HG02588 (cell line): ENCODE results near the gene FADS2.

ENCODE experiments used
- ATAC-seq: cut with Tn5 transposase; IDR thresholded peaks from one replicate; pipeline ENCODE4 v1.9.1; 2021; ENCODE audit warnings: mild to moderate bottlenecking, moderate library complexity; ENCODE audit not compliant: unreplicated experiment

FADS2 gene

DNA sequence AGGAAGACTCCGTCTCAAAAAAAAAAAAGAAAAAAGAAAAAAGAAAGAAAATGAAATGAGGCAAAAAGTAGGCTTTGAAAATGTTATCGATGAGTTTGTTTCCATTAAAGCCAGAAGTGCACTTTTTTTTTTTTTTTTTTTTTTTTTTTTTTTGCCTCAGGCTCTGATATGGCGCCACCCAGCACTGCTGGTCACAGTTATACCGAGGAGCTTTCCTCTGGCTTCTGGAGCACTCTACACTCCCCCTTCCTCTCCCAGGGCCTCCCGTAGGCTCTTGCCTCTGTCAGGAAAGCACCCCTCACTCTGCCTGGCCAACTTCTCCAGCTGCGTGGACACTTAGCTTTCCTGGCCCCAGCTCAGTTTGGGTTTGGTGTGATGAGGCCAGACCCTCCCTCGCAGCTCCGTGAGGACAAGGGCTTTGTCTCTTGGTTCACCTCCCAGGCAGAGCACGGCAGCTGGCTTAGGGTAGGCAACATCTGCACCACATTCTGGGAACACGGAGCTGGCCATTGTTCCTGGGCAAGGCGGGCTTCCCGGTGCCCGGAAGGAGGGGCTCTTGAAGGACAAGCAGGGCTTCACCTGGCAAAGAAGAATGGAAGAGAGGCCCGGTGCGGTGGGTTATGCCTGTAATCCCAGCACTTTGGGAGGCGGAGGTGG is 16.9 kb downstream of the FADS2 start:
- no peak for ATAC-seq

- ATAC-seq, result no peak
These were observed 18.4 kb downstream of the FADS2 start for GRCh38 chr11:61846362-61847020.

DNA sequence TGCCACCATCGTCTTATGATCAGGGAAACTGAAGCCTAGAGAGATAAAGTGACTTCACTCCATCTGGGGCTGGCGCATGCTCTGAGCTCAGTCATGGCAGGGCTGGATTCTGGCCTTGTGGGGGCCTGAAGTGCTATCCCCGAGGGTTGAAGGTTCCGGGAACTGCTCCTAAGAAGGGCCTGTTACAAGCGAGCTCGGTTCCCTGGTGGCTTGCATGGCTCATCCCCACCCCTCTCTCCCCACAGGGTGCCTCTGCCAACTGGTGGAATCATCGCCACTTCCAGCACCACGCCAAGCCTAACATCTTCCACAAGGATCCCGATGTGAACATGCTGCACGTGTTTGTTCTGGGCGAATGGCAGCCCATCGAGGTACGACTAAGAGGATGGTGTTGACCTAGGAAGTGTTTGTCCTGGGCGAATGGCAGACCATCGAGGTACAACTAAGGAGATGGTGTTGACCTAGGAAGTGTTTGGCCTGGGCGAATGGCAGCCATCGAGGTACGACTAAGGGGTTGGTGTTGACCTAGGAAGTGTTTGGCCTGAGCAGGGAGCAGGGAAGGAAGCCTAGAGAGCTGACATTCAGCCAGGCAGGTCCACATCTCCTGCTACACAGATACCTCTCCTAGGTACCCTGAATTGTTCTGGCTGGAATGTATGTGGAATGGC is 19.9 kb downstream of the FADS2 start:
- no peak for ATAC-seq

DNA sequence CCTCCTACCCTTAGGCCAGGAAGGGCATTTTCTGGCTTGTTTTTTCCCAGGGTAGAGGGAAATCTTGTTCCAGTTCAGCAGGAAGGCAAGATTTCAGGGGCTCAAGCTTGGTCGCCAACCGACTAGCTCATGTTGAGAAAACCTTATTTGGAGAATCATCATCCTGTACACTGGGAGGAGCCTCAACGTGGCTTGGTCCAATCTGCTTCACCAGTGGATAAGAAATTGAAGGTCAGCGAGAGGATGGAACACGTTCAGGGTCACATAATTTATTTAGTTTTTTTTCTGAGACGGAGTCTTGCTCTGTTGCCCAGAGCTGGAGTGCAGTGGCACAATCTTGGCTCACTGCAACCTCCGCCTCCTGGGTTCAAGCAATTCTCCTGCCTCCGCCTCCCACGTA is 20.5 kb downstream of the FADS2 start:
- ATAC-seq, result no peak

DNA sequence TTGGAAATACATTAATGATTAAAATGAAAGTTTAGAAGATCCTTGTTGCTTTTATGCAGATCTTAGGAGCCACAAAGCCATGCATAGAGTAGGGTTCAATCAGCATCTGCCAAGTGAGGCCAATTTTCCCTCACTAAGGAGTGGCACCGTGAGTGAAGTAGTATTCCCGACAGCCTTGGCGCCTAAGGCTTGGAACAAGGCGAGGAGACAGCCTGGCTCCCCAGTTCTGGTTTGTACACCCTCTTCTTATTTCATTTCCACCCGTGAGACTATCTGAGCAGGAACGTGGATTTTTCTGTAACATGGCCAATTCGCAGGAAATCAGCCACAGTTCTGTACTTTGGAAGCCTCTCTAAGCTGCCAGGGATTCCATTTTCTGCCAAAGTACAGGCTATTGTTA is 22.6 kb downstream of the FADS2 start:
- ATAC-seq, result no peak

- ATAC-seq, result no peak
These were observed 23.2 kb downstream of the FADS2 start for GRCh38 chr11:61851113-61851899.

GRCh38 chr11:61851900-61852295 is 23.8 kb downstream of the FADS2 start:
- no peak for ATAC-seq

DNA sequence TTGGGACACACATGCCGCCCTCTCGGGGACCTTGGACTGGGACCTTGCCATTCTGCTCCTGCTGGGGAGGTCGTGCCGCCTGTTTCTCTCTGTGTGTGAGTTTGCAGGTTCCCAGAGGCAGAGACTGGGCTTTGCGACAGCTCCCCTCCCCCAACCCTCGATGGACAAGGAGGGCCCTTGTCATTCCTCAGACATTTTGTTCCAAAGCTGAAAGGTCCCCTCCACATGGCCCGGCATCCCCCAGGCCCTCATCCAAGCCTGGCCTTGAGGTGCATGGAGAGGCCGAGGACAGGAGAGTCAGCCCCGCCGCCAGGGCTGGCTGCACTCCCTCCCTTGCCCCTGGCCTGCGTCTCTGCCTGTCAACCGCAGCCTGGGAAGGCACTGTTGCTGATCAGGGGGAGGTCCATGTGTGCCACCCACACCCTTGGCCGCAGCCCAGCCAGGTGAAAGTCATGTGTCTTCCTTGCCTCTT is 25.6 kb downstream of the FADS2 start:
- ATAC-seq, result no peak

DNA sequence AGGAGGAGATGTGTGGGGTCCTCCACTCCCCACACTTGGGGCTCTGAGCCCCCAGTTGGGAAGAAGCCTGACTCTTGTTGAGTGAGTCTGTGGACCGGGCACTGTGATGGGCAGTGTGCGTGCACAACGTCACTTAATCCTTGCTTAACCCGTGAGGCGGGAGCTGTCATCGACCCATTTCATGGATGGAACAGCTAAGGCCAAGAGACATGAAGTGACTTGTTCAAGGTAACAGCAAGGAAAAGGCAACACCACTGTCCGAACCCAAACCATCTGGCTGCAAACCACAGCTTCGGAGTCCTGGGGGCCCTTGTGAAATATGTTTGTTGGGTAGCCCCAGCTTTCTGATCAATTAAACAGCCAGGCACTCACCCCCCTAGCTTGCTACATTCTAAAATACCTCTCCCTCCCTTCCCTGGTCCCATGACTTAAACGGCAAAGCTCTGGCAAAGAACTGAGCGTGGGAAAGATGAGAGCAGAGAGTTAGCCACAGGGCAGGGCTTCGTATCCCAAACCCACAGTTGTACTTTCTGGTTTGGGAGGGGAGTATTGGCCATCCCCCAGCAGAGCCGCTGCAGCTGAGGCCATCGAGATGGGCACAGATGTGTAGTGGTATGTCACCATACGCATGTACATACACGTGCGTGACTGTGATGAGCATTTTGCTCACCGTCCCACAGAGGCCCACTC is 26.3 kb downstream of the FADS2 start:
- no peak for ATAC-seq

DNA sequence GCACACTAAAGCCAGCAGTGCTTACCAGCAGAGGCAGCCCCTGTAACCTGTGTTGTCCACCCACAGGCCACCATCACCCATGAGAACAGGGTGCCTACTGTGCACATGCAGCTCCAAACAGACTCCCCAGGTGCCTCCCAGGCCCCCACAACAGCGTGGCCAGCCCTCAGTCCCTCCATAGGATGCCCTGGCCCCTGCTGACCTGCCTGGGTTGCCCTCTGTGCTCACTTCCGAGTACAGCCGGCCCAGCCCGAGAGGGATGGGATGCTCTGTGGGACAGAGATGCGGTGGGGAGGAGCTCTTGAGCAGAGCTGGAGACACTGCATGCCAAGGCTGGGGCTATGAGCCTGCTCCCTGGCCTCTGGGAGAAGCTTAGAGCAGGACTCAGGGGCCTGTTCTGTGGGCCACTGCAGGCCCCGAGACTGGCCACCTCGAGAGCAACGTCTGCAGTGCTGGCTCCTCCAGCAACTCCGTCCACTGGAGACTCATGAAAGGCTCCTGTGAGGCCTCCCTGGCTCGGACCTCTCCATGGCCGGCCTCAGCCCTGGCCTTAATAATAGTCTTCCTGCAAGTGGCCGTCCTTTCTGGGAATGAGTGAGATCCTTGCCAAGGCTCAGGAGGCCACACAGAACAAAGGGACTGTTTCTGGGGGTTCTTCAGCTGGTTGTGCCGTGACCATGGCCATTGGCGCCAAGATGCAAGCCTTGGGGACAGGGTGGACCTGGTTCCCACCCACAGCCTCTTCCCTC is 27.0 kb downstream of the FADS2 start:
- no peak for ATAC-seq

GRCh38 chr11:61855939-61856680 is 28.0 kb downstream of the FADS2 start:
- no peak for ATAC-seq

- ATAC-seq, result no peak
These were observed 32.2 kb downstream of the FADS2 start for GRCh38 chr11:61860054-61860903.

GRCh38 chr11:61861634-61862033 is 33.5 kb downstream of the FADS2 start:
- no peak for ATAC-seq

- ATAC-seq, result no peak
These were observed 34.8 kb downstream of the FADS2 start for GRCh38 chr11:61862714-61863547.

- no peak for ATAC-seq
These were observed 35.5 kb downstream of the FADS2 start for GRCh38 chr11:61863548-61864081.

- no peak for ATAC-seq
These were observed 37.0 kb downstream of the FADS2 start for GRCh38 chr11:61864814-61865775.
